GM12874 (cell line): Measurements from ENCODE around the gene HPSE2.

ENCODE experiments used
- TF ChIP-seq, protein P1 (sequence below): IDR thresholded peaks from 2 replicates; pipeline ENCODE4 v1.5.1; 2011; ENCODE audit warnings: low read depth, mild to moderate bottlenecking, control low read depth, low read length, moderate library complexity; ENCODE audit not compliant: insufficient read depth

Gene HPSE2

DNA sequence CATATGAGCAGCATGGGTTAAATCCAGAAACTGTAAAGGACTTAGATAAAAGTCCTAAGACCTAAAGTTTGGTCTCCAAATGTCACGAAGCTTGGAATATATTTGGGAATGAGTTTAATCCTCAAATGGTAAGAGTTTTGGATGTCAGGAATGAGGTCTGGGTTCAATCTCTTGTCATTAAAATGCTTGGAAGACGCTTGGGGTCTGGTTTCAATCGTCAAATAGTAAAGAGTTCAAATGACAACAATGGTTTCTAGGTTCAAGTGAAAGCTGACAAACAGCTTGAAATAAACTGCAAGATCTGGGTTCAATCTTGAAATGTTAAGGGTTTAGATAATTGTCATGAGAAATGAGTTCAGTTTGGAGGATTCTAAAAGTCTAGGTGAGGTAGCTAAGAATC lies 403.5 kb downstream of the HPSE2 start:
- TF ChIP-seq, protein P1, sequence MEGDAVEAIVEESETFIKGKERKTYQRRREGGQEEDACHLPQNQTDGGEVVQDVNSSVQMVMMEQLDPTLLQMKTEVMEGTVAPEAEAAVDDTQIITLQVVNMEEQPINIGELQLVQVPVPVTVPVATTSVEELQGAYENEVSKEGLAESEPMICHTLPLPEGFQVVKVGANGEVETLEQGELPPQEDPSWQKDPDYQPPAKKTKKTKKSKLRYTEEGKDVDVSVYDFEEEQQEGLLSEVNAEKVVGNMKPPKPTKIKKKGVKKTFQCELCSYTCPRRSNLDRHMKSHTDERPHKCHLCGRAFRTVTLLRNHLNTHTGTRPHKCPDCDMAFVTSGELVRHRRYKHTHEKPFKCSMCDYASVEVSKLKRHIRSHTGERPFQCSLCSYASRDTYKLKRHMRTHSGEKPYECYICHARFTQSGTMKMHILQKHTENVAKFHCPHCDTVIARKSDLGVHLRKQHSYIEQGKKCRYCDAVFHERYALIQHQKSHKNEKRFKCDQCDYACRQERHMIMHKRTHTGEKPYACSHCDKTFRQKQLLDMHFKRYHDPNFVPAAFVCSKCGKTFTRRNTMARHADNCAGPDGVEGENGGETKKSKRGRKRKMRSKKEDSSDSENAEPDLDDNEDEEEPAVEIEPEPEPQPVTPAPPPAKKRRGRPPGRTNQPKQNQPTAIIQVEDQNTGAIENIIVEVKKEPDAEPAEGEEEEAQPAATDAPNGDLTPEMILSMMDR: no peak

DNA sequence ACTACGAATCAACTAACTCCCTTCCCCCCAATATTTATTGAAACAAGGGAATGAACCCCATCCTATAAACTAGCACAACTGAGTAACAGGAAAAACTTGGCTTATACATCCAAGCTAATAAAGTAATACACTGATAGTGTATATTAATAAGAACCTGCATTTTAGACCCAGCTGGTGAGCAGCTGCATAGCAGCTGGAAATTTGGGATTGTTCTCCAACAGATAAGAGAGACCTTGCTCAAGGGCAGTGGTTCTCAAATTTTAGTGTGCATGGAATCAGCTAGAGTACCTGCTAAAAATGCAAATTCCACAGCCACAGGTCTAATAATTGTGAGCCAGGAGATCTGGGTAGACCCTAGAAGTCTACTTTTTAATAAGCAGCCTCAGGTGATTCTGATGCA lies 404.3 kb downstream of the HPSE2 start:
- TF ChIP-seq, protein P1: no peak

DNA sequence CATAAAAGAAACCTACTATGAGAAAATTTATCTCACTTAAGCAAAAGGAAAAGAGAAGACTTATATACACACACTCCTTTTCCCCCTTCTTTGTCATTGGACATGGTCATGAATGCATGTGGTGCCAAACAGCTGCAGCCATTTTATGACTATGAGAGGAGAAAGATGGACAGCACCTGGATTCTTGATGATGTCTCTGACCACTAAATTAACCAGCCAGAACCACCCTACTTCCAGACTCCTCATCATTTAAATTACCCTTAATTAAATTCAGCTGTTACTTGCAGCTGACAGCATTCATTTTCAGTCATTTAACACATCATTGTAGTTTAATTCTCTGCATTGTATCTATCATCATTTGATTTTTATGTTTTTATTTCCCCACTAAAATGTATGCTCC lies 409.9 kb downstream of the HPSE2 start:
- TF ChIP-seq, protein P1: no peak

DNA sequence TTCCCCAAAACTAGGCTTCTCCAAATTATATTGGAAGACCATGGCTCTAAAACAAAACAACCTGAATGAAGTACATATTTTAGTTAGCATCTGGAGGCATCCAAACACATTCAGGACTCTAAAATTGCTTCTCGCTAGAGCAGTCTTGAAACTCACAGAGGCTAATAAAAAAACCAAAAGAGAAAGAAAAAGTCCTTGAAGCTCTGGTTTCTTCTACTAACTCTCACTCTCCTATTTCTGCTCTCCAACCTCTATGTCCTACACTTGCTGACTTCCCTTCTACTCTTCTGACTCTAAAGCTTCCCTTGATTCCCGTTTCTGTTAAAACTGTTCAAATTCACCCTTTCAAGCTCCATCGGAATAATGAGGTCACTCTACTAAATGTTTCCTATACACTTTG lies 418.3 kb downstream of the HPSE2 start:
- TF ChIP-seq, protein P1: no peak

DNA sequence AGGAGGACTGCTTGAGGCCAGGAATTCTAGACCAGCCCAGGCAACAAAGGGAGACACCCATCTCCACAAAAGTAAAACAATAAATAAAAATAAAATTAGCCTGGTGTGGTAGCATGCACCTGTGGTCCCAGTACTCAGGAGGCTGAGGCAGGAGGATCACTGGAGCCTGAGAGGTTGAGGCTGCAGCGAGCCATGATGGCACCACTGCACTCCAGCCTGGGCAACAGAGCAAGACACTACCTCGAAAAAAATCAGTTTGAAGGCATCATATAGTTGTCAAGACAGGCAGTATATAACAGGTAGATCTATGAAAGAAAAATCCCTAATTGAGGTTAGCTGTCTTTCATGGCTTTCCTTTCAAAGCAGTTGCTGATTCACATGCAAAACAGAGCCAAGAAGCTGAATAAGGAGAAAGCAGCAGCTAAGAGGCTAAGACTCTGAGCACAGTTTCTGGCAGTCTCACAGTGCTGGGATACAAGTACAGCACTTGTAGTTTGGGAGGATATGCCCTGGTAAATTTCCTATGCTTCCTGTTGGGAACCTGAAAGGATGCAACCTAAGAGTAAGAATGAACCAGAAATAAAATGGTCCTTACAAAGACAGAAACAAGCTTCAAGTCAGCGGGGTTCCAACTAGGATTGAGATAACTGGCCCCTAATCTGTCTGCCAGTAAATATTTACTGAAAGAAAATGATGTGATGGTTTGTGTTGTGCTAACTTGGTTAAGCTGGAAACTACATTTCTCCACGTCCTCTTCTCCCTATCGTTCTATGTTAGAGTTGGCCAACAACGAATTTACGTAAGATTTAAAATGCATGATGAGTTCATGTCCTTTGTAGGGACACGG lies 420.4 kb downstream of the HPSE2 start:
- TF ChIP-seq, protein P1: no peak

DNA sequence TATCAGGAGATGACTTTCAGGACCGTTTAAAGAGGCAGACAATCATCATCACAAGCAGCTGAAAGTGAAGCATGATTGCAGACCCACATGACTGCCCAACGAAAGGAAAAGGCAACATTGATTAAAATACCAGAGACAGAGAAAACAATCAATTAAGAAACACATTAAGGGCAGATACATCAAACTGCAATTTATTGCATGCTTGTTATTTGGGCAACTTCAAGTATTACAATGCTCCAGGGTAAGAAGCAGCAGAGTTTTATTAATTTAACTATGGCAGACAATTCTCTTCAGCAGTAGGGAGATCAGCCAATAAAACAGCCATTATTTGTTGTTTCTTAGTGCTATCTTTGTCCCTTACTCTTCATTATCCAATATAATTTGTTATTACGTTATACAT lies 421.2 kb downstream of the HPSE2 start:
- TF ChIP-seq, protein P1: no peak

DNA sequence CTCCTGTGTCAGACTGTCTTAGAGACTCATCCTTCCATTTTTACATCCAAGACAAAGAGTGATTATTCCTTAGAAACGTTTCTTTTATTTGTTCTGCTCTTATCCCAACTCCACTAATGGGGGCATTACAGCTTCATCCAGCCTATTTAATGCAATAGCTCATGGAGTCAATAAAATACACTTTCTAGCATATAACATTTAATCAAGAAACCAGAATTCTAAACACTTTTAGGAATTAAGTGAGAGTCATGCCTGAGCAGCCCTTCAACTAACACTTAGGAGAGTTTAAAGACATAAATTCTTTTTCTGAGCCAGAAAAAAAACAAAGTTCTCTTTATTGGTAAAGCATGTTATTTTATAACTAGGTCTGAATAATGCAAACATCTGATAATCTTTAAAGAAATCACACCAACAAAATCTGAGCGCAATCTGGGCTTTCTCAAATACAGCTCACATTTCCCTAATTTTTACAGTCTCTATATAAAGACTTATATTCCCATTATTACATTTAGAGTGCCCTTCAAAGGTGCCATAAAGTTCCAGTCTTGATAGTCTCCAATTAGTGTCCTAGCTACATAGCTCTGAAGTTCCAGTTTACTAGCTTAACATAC lies 427.3 kb downstream of the HPSE2 start:
- TF ChIP-seq, protein P1: no peak
